UCSD-AML1 (cell line): ENCODE measurements around the gene XPC.
"Not testable (repeated sequence)": the region's sequence is repeated elsewhere in the genome, so short reads cannot be mapped to it uniquely, and the experiment has no call there.

ENCODE experiments used
- DNase-seq: peaks from one replicate; lab custom pipeline; 2025; ENCODE audit not compliant: unreplicated experiment; lab: John Stamatoyannopoulos, UW

XPC gene

GRCh38 chr3:14121859-14122258, 56.5 kb downstream of the XPC start:
- DNase-seq: no peak

GRCh38 chr3:14120921-14121448, 57.4 kb downstream of the XPC start:
- DNase-seq: not testable (repeated sequence)

GRCh38 chr3:14120111-14120920, 58.1 kb downstream of the XPC start:
- DNase-seq: no peak

- no peak for DNase-seq
Observed at GRCh38 chr3:14119651-14120050, 58.8 kb downstream of the XPC start.

GRCh38 chr3:14118400-14119381, 59.7 kb downstream of the XPC start:
- DNase-seq: no peak

- no peak for DNase-seq
Observed at GRCh38 chr3:14117468-14118399, 60.7 kb downstream of the XPC start.

GRCh38 chr3:14113965-14114635, 64.3 kb downstream of the XPC start:
- no peak for DNase-seq

GRCh38 chr3:14110699-14111098, 67.7 kb downstream of the XPC start:
- no peak for DNase-seq

GRCh38 chr3:14109821-14110220, 68.6 kb downstream of the XPC start:
- not testable (repeated sequence) for DNase-seq

- DNase-seq: no peak
Observed at GRCh38 chr3:14097616-14098391, 80.6 kb downstream of the XPC start.

GRCh38 chr3:14096742-14097141, 81.7 kb downstream of the XPC start:
- DNase-seq: no peak
